K562 (cell line): Measurements from ENCODE around the gene ALG14. TPM values are rescaled to one million over a fixed set of nuclear protein-coding genes. Genes with fewer than 3 reads are reported as not detected.

ENCODE experiments used
- ATAC-seq: fragments of 200-7000 bp; cut with Tn5 transposase; 3 replicates; pipeline ENCODE4 v1.9.1; 2020; ENCODE audit warnings: moderate library complexity
- BruUV-seq: library from RNA; stranded (reverse); fragments of 400-500 nt; replicated peaks from 2 replicates; lab custom pipeline; 2021; lab: Mats Ljungman, UMichigan
- CTCF ChIA-PET: fragments of 300-600 bp; formaldehyde crosslinking; extraction: SDS; loops from one replicate; lab custom pipeline; 2021; ENCODE audit warnings: low intra/inter-chr PET ratio; lab: Yijun Ruan, JAX
- POLR2A ChIA-PET: fragments of 300-600, 350-650 bp; sonication (Branson Sonifier 250); formaldehyde crosslinking; extraction: SDS; loops from one replicate; lab custom pipeline; 2021; ENCODE audit warnings: antibody characterized with exemption, inconsistent platforms; lab: Yijun Ruan, JAX
- DNase-seq, 4 experiments: peaks; one replicate each; pipeline versions ENCODE4 v3.0.0 to v3.0.0-alpha.2; 2011 to 2018; ENCODE audit warnings: low spot score in 3 of 4, mixed read lengths in 3 of 4; ENCODE audit errors: extremely low read depth in 1 of 4
- FAIRE-seq: peaks from 2 replicates; lab custom pipeline; 2011; peaks lifted over from hg19 to GRCh38; lab: Jason Lieb, UNC
- H2AFZ ChIP-seq: 2 replicates; pipeline ENCODE4 v1.6.0; 2011; ENCODE audit warnings: low read depth, low read length, control low read depth, inconsistent platforms
- H3K27ac ChIP-seq: fragments of 200-600 bp; 3 replicates; pipeline ENCODE4 v1.8.0; 2011; ENCODE audit warnings: low read depth, mild to moderate bottlenecking, control low read depth, inconsistent platforms, low read length, moderate library complexity, mixed read lengths; ENCODE audit errors: extremely low read depth
- H3K27me3 ChIP-seq, 2 experiments: fragments of 300-600 bp in 1 of 2; 2 replicates in 1 of 2; 3 replicates in 1 of 2; pipeline versions ENCODE4 v1.6.0 to v1.8.0; 2011; ENCODE audit warnings: inconsistent platforms in 2 of 2, low read length in 2 of 2, mild to moderate bottlenecking in 1 of 2, mixed read lengths in 1 of 2, moderate library complexity in 1 of 2; ENCODE audit not compliant: control insufficient read depth in 2 of 2, insufficient read depth in 2 of 2
- H3K36me3 ChIP-seq: fragments of 300-600 bp; 3 replicates; pipeline ENCODE4 v1.8.0; 2011; ENCODE audit warnings: mild to moderate bottlenecking, low read length, inconsistent platforms; ENCODE audit not compliant: control insufficient read depth, insufficient read depth
- H3K4me1 ChIP-seq, 2 experiments: fragments of 200-600 bp in 1 of 2; replicated peaks in 1 of 2; 2 replicates in 1 of 2; 3 replicates in 1 of 2; pipeline versions ENCODE4 v1.5.1 to v1.8.0; 2011; ENCODE audit warnings: inconsistent platforms in 2 of 2, low read length in 2 of 2, mild to moderate bottlenecking in 1 of 2, mixed read lengths in 1 of 2, moderate library complexity in 1 of 2; ENCODE audit not compliant: control insufficient read depth in 2 of 2, insufficient read depth in 2 of 2
- H3K4me2 ChIP-seq: 2 replicates; pipeline ENCODE4 v1.6.1; 2011; ENCODE audit warnings: low read length, control low read depth, inconsistent platforms, mixed read lengths; ENCODE audit not compliant: insufficient read depth
- H3K4me3 ChIP-seq: fragments of 200-600 bp; sonication (generic), shearing (Covaris generic); 2 replicates; pipeline ENCODE4 v1.5.1; 2016; ENCODE audit warnings: control low read depth, inconsistent platforms
- H3K79me2 ChIP-seq: fragments of 200-600 bp; 3 replicates; pipeline ENCODE4 v1.8.0; 2011; ENCODE audit warnings: low read length, inconsistent platforms; ENCODE audit not compliant: control insufficient read depth, insufficient read depth
- H3K9ac ChIP-seq, 2 experiments: 2 replicates each; pipeline versions ENCODE4 v1.6.0 to v1.6.1; 2011; ENCODE audit warnings: low read depth in 2 of 2, low read length in 2 of 2, control low read depth in 1 of 2, inconsistent platforms in 1 of 2, mild to moderate bottlenecking in 1 of 2, mixed read lengths in 1 of 2; ENCODE audit not compliant: insufficient read depth in 1 of 2
- H3K9me1 ChIP-seq: one replicate; pipeline ENCODE4 v1.6.0; 2011; ENCODE audit warnings: inconsistent platforms, mild to moderate bottlenecking, low read length, moderate library complexity; ENCODE audit not compliant: control insufficient read depth, insufficient read depth
- H3K9me3 ChIP-seq: replicated peaks from 2 replicates; pipeline ENCODE4 v1.5.1; 2011; ENCODE audit warnings: low read depth, low read length, inconsistent platforms; ENCODE audit not compliant: control insufficient read depth, insufficient read depth
- H4K20me1 ChIP-seq: replicated peaks from 2 replicates; pipeline ENCODE4 v1.6.1; 2011; ENCODE audit warnings: low read length, inconsistent platforms, mixed read lengths; ENCODE audit not compliant: control insufficient read depth, insufficient read depth
- ARID2 ChIP-seq: fragments of 450-650 bp; IDR thresholded peaks from 2 replicates; pipeline ENCODE4 v1.6.1; 2017; ENCODE audit warnings: antibody characterized with exemption, mild to moderate bottlenecking
- BCOR ChIP-seq: fragments of 450-650 bp; IDR thresholded peaks from 2 replicates; pipeline ENCODE4 v1.6.1; 2016
- BRD9 ChIP-seq: fragments of 450-650 bp; IDR thresholded peaks from 2 replicates; pipeline ENCODE4 v1.6.1; 2018; ENCODE audit warnings: low read depth; ENCODE audit not compliant: partially characterized antibody
- CHD1 ChIP-seq: fragments of 200-600 bp; sonication (generic); IDR thresholded peaks from one replicate; pipeline ENCODE4 v1.6.1; 2012; ENCODE audit warnings: mild to moderate bottlenecking, moderate library complexity, low read length, inconsistent platforms
- DIDO1 ChIP-seq: fragments of 450-650 bp; IDR thresholded peaks from 2 replicates; pipeline ENCODE4 v1.6.1; 2016; ENCODE audit warnings: low read depth, missing biosample characterization, missing genetic modification characterization
- ESRRA ChIP-seq: fragments of 450-650 bp; IDR thresholded peaks from 2 replicates; pipeline ENCODE4 v1.6.1; 2014; ENCODE audit warnings: low read depth, mild to moderate bottlenecking, moderate library complexity, borderline replicate concordance
- FIP1L1 ChIP-seq: fragments of 200-400 bp; formaldehyde crosslinking; IDR thresholded peaks from 2 replicates; pipeline ENCODE4 v1.6.1; 2018; ENCODE audit warnings: mild to moderate bottlenecking, low read depth, low read length; ENCODE audit not compliant: poor library complexity, severe bottlenecking
- FOXM1 ChIP-seq, 2 experiments: fragments of 450-650 bp in 1 of 2; sonication (generic) in 1 of 2; formaldehyde crosslinking in 1 of 2; IDR thresholded peaks; 2 replicates each; pipeline versions ENCODE4 v1.6.1 to v1.9.0; 2017 to 2022; ENCODE audit warnings: low read depth in 2 of 2, mild to moderate bottlenecking in 2 of 2, missing genetic modification reagents in 1 of 2, moderate library complexity in 1 of 2
- HDAC1 ChIP-seq, 2 experiments: fragments of 450-650 bp; IDR thresholded peaks; 2 replicates each; pipeline ENCODE4 v1.6.1; 2016 to 2017; ENCODE audit warnings: inconsistent platforms in 1 of 2, mild to moderate bottlenecking in 1 of 2, moderate library complexity in 1 of 2
- HDAC2 ChIP-seq: fragments of 450-650 bp; IDR thresholded peaks from 2 replicates; pipeline ENCODE4 v1.6.1; 2016; ENCODE audit warnings: mild to moderate bottlenecking
- KDM1A ChIP-seq, 2 experiments: fragments of 450-650 bp; IDR thresholded peaks; 2 replicates each; pipeline ENCODE4 v1.6.1; 2016; ENCODE audit warnings: mild to moderate bottlenecking in 2 of 2
- MYNN ChIP-seq, 2 experiments: sonication (generic); formaldehyde crosslinking in 1 of 2; IDR thresholded peaks; 2 replicates each; pipeline versions ENCODE4 v1.5.0 to v1.6.1; 2016 to 2020; ENCODE audit warnings: antibody characterized with exemption in 1 of 2, missing genetic modification reagents in 1 of 2
- OTX1 ChIP-seq: fragments of 450-650 bp; formaldehyde crosslinking; IDR thresholded peaks from 2 replicates; pipeline ENCODE4 v1.4.0; 2022; ENCODE audit warnings: mild to moderate bottlenecking
- RBM25 ChIP-seq: fragments of 200-400 bp; formaldehyde crosslinking; IDR thresholded peaks from 2 replicates; pipeline ENCODE4 v1.6.1; 2018; ENCODE audit warnings: low read length, low read depth, moderate library complexity; ENCODE audit not compliant: severe bottlenecking
- SMARCE1 ChIP-seq: fragments of 450-650 bp; IDR thresholded peaks from 2 replicates; pipeline ENCODE4 v1.7.1; 2016; ENCODE audit warnings: mild to moderate bottlenecking
- ZNF253 ChIP-seq: fragments of 250-450 bp; sonication (Bioruptor Pico); conservative IDR thresholded peaks from 2 replicates; pipeline ENCODE4 v1.6.1; 2021; ENCODE audit warnings: mild to moderate bottlenecking
- ZNF551 ChIP-seq: fragments of 250-450 bp; sonication (Bioruptor Pico); IDR thresholded peaks from 2 replicates; pipeline ENCODE4 v1.5.0; 2021; ENCODE audit warnings: mild to moderate bottlenecking, moderate library complexity
- WGBS: fragments of 100-300 bp; shearing (Covaris generic); methylation state at CpG from one replicate; pipeline ENCODE4 v1.1.6; 2016; ENCODE audit warnings: low coverage, mixed read lengths; ENCODE audit not compliant: insufficient coverage; ENCODE audit errors: missing lambda C conversion rate; 5-methylcytosine and 5-hydroxymethylcytosine counted together
- in situ Hi-C: fragments of 300-500 bp; cut with MboI; formaldehyde crosslinking; loops from 4 replicates; pipeline ENCODE4 v1.15.0; 2018; ENCODE audit warnings: inconsistent platforms, mixed read lengths
- intact Hi-C: fragments of 100-400 bp; cut with micrococcal nuclease; formaldehyde crosslinking; loops from 2 replicates; pipeline ENCODE4 v1.14.2; 2022
- polyA plus RNA-seq, 8 experiments: library from polyadenylated mRNA; depleted of rRNA in 4 of 8; stranded (reverse) in 5 of 8; unstranded in 3 of 8; fragments of >200 nt; fragmentation: Nextera tagmentation in 2 of 8; fragmentation: Illumina TruSeq in 1 of 8; extraction: Ambion mirVana in 2 of 8; extraction: Trizol in 1 of 8; gene quantifications; 2 replicates each; pipeline versions ENCODE4 v1.2.1 to v1.2.3, GENCODE V29; 2011 to 2014; ENCODE audit warnings: inconsistent platforms in 1 of 8, missing spikeins in 1 of 8
- total RNA-seq, 7 experiments: library from RNA; depleted of rRNA in 6 of 7; stranded (reverse); fragments of >200 nt in 6 of 7; fragmentation: Illumina TruSeq in 2 of 7; extraction: Trizol in 2 of 7; gene quantifications; 2 replicates each; pipeline versions ENCODE4 v1.2.1 to v1.2.3, GENCODE V29; 2011 to 2021; ENCODE audit warnings: low replicate concordance in 1 of 7
- TF ChIP-seq, protein P1 (sequence below): fragments of 450-650 bp; conservative IDR thresholded peaks from 2 replicates; pipeline ENCODE4 v1.6.1; 2016; ENCODE audit warnings: missing genetic modification characterization, low read depth, mild to moderate bottlenecking, control low read depth, missing compliant biosample characterization

The ALG14 gene
- total and polyA plus RNA-seq, 9 of the 15 experiments (the other 6 are each of a cell fraction or from before 2014, with no cell fraction given), result 2.8 to 16.2 (median 4.9) TPM

DNA sequence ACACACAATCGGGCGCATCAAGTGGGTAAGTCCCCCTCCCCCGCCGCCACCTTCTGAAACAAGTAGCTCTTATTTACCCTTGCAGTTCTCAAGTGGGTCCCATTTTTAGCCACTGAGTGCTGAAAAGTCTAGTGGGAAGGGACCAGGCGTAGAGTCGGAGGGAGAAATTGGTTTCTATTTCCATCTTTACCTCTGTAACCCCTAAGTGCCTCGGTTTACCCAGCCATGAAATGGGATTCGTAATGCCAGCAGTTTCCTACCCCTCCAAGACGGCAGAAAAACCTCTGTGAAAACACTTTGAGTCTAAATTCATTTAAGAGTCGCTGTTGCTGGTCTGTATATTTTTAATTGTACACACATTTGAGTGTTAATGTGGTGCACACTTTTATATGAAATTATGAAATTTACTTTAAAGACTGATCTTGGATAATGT, 45.3 kb upstream of the ALG14 start:
- Histone ChIP-seq H3K4me1 (peaks cover 21 to 46% of the 10 kb centered on the region in 2 experiments; a peak in 4 of 5 replicates), H3K36me3 (peaks cover 2% of the 10 kb centered on the region; the same call in 1 of the 3 replicates), H3K9me1 (no peaks in the 10 kb centered on the region), H3K79me2 (peaks cover 63% of the 10 kb centered on the region), H3K9ac (peak overlapping the region; percentile 84 to 91), H3K27ac (peak overlapping the region; percentile 81; the same call in 2 of the 3 replicates), H2AFZ (peak overlapping the region; percentile 95), H3K4me3 (peak overlapping the region; percentile 83), H3K27me3 (no peaks in the 10 kb centered on the region), H3K9me3 (no peaks in the 10 kb centered on the region), H3K4me2 (peak overlapping the region; percentile 87), H4K20me1 (no peaks in the 10 kb centered on the region; the same call in 1 of the 2 replicates)
- ChIA-PET POLR2A (interaction anchor here (0.8 to 3.1 kb wide), 7 partner anchors 11 to 116 kb away, joined by 3 to 26 read pairs (median 4); partner anchors contain the start of genes ALG14 and RWDD3), CTCF (no interaction called here)
- ATAC-seq (no peak), DNase-seq (peak in 1 of 4 experiments; percentile 50), FAIRE-seq (no peak)
- BruUV-seq, result no TSS peak
- in situ Hi-C loops, result loop anchor here (5.0 kb wide), 1 partner anchor 36 kb away; no protein-coding TSS in a partner anchor
- intact Hi-C loops, result no loop called here
- 3% methylated on average over 10 of the region's 10 CpGs for WGBS
- peak; percentile 15 for TF ChIP-seq BRD9
- no peak for TF ChIP-seq DIDO1 (tag)
- TF ChIP-seq CHD1, result peak; percentile 2
- peak; percentile 50; the same call in 1 of the 2 replicates for TF ChIP-seq HDAC2
- TF ChIP-seq FIP1L1, result no peak
- TF ChIP-seq OTX1, result no peak
- TF ChIP-seq HDAC1 (IDR thresholded peaks at IDR 0.05), result peak in 1 of 2 experiments; percentile 36; a peak in 1 of 4 replicates
- peak; percentile 75 for TF ChIP-seq BCOR
- TF ChIP-seq MYNN (IDR thresholded peaks at IDR 0.05), result no peak
- no peak for TF ChIP-seq MYNN (CRISPR knock-in tag; IDR thresholded peaks at IDR 0.05)
- peak; percentile 87 for TF ChIP-seq RBM25
- 0 out of 2 replicates have a peak, but pooled peaks have one; percentile 16 for TF ChIP-seq SMARCE1
- TF ChIP-seq FOXM1 (IDR thresholded peaks at IDR 0.05; ENCODE audit: low read depth), result 0 out of 2 replicates have a peak, but pooled peaks have one; percentile 19
- TF ChIP-seq FOXM1 (CRISPR knock-in tag; IDR thresholded peaks at IDR 0.05; ENCODE audit: low read depth), result no peak
- no peak for TF ChIP-seq ZNF253 (CRISPR knock-in tag)
- no peak for TF ChIP-seq ZNF551 (CRISPR knock-in tag)
- 0 out of 2 replicates have a peak, but pooled peaks have one; percentile 8 for TF ChIP-seq ARID2
- TF ChIP-seq ESRRA, result peak; percentile 57; the same call in 1 of the 2 replicates
- TF ChIP-seq, protein P1, sequence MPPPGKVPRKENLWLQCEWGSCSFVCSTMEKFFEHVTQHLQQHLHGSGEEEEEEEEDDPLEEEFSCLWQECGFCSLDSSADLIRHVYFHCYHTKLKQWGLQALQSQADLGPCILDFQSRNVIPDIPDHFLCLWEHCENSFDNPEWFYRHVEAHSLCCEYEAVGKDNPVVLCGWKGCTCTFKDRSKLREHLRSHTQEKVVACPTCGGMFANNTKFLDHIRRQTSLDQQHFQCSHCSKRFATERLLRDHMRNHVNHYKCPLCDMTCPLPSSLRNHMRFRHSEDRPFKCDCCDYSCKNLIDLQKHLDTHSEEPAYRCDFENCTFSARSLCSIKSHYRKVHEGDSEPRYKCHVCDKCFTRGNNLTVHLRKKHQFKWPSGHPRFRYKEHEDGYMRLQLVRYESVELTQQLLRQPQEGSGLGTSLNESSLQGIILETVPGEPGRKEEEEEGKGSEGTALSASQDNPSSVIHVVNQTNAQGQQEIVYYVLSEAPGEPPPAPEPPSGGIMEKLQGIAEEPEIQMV (tag), result no peak
- peak in 1 of 2 experiments; percentile 77; a peak in 2 of 4 replicates for TF ChIP-seq KDM1A (IDR thresholded peaks at IDR 0.05)
